T-helper 17 cell (primary cell): ENCODE data around the gene B3GAT2. TPM values are rescaled to one million over a fixed set of nuclear protein-coding genes. Genes with fewer than 3 reads are reported as not detected.

Source experiments
- ATAC-seq: fragments of 150-1000 bp; cut with Tn5 transposase; 2 replicates; pipeline ENCODE4 v1.10.0; 2021; ENCODE audit warnings: mild to moderate bottlenecking, moderate library complexity
- DNase-seq, 3 donors: peaks; one replicate each; pipeline versions ENCODE4 v3.0.0 to v3.0.0-alpha.2; 2020 to 2021
- H3K9me3 ChIP-seq: one replicate; pipeline ENCODE4 v1.7.0; 2013; ENCODE audit warnings: low read length, mild to moderate bottlenecking; ENCODE audit not compliant: control insufficient read depth, poor library complexity, severe bottlenecking
- H3K27ac Mint-ChIP-seq: one replicate; pipeline ENCODE4 v1.8.0; 2022; ENCODE audit warnings: mild to moderate bottlenecking, moderate library complexity, mixed read lengths
- H3K27me3 Mint-ChIP-seq: one replicate; pipeline ENCODE4 v1.8.0; 2022; ENCODE audit warnings: mixed read lengths
- H3K36me3 Mint-ChIP-seq: one replicate; pipeline ENCODE4 v1.8.0; 2022; ENCODE audit warnings: low read depth, mixed read lengths
- H3K4me1 Mint-ChIP-seq: one replicate; pipeline ENCODE4 v1.8.0; 2022; ENCODE audit warnings: mild to moderate bottlenecking, mixed read lengths
- H3K4me3 Mint-ChIP-seq: one replicate; pipeline ENCODE4 v1.8.0; 2022; ENCODE audit warnings: mild to moderate bottlenecking, moderate library complexity, mixed read lengths
- total RNA-seq, 4 donors: library from RNA in 2 of 4; stranded (reverse) in 2 of 4; gene quantifications; one replicate each; pipeline ENCODE4 v1.2.3 and lab custom pipeline; 2022 to 2026

Gene B3GAT2
- total RNA-seq, 2 donors from 2014 or later, result not detected

GRCh38 chr6:70886071-70886470 is 70.8 kb downstream of the B3GAT2 start:
- ATAC-seq, result no peak
- peaks cover 1% of the 10 kb centered on the region for H3K36me3 Mint-ChIP-seq
- no peak overlapping the region for H3K4me3 Mint-ChIP-seq
- H3K27ac Mint-ChIP-seq, result no peak overlapping the region
- no peak for DNase-seq
- H3K9me3 ChIP-seq, result no peaks in the 10 kb centered on the region
- peaks cover 53% of the 10 kb centered on the region for H3K27me3 Mint-ChIP-seq
- H3K4me1 Mint-ChIP-seq, result peaks cover 6% of the 10 kb centered on the region

GRCh38 chr6:70884074-70884983 is 72.5 kb downstream of the B3GAT2 start:
- Mint-ChIP-seq H3K4me3 (no peak overlapping the region), H3K27ac (no peak overlapping the region), H3K4me1 (peaks cover 4% of the 10 kb centered on the region), H3K27me3 (peaks cover 49% of the 10 kb centered on the region), H3K36me3 (peaks cover 5% of the 10 kb centered on the region)
- ATAC-seq (peak; percentile 81), DNase-seq (peak; percentile 16 to 56 (median 21))
- H3K9me3 ChIP-seq, result no peaks in the 10 kb centered on the region

GRCh38 chr6:70879496-70879895 is 77.4 kb downstream of the B3GAT2 start:
- DNase-seq (no peak), ATAC-seq (no peak)
- Mint-ChIP-seq H3K4me3 (no peak overlapping the region), H3K36me3 (peaks cover 9% of the 10 kb centered on the region), H3K4me1 (no peaks in the 10 kb centered on the region), H3K27me3 (peaks cover 35% of the 10 kb centered on the region), H3K27ac (no peak overlapping the region)
- H3K9me3 ChIP-seq, result no peaks in the 10 kb centered on the region

- Mint-ChIP-seq H3K4me1 (no peaks in the 10 kb centered on the region), H3K27ac (no peak overlapping the region), H3K36me3 (peaks cover 4% of the 10 kb centered on the region), H3K27me3 (peaks cover 6% of the 10 kb centered on the region), H3K4me3 (no peak overlapping the region)
- ATAC-seq, result no peak
- DNase-seq, result no peak
- no peaks in the 10 kb centered on the region for H3K9me3 ChIP-seq
These were observed 82.5 kb downstream of the B3GAT2 start for GRCh38 chr6:70874181-70874913.

GRCh38 chr6:70872469-70872868 is 84.4 kb downstream of the B3GAT2 start:
- Mint-ChIP-seq H3K27me3 (no peaks in the 10 kb centered on the region), H3K4me3 (no peak overlapping the region), H3K4me1 (no peaks in the 10 kb centered on the region), H3K27ac (no peak overlapping the region), H3K36me3 (no peaks in the 10 kb centered on the region)
- no peak for ATAC-seq
- H3K9me3 ChIP-seq, result no peaks in the 10 kb centered on the region
- DNase-seq, result no peak

- H3K27ac Mint-ChIP-seq, result peak overlapping the region; percentile 74
- peaks cover 10% of the 10 kb centered on the region for H3K4me1 Mint-ChIP-seq
- H3K4me3 Mint-ChIP-seq, result no peak overlapping the region
- ATAC-seq (peak; percentile 74), DNase-seq (no peak)
- no peaks in the 10 kb centered on the region for H3K36me3 Mint-ChIP-seq
- H3K9me3 ChIP-seq, result no peaks in the 10 kb centered on the region
- H3K27me3 Mint-ChIP-seq, result no peaks in the 10 kb centered on the region
These were observed 92.5 kb downstream of the B3GAT2 start for GRCh38 chr6:70864401-70864800.

- Mint-ChIP-seq H3K4me1 (peaks cover 10% of the 10 kb centered on the region), H3K27ac (peak overlapping the region; percentile 74), H3K27me3 (no peaks in the 10 kb centered on the region), H3K4me3 (no peak overlapping the region), H3K36me3 (no peaks in the 10 kb centered on the region)
- DNase-seq, result no peak
- ATAC-seq, result no peak
- no peaks in the 10 kb centered on the region for H3K9me3 ChIP-seq
These were observed 93.5 kb downstream of the B3GAT2 start for GRCh38 chr6:70863343-70863742.

GRCh38 chr6:70860920-70861319 is 95.9 kb downstream of the B3GAT2 start:
- ATAC-seq (no peak), DNase-seq (no peak)
- no peak overlapping the region for H3K27ac Mint-ChIP-seq
- no peaks in the 10 kb centered on the region for H3K27me3 Mint-ChIP-seq
- H3K4me1 Mint-ChIP-seq, result peaks cover 10% of the 10 kb centered on the region
- no peaks in the 10 kb centered on the region for H3K36me3 Mint-ChIP-seq
- no peaks in the 10 kb centered on the region for H3K9me3 ChIP-seq
- no peak overlapping the region for H3K4me3 Mint-ChIP-seq

GRCh38 chr6:70860045-70860444 is 96.8 kb downstream of the B3GAT2 start:
- no peaks in the 10 kb centered on the region for H3K27me3 Mint-ChIP-seq
- no peak overlapping the region for H3K4me3 Mint-ChIP-seq
- ATAC-seq (no peak), DNase-seq (no peak)
- no peak overlapping the region for H3K27ac Mint-ChIP-seq
- H3K36me3 Mint-ChIP-seq, result no peaks in the 10 kb centered on the region
- H3K4me1 Mint-ChIP-seq, result peaks cover 10% of the 10 kb centered on the region
- no peaks in the 10 kb centered on the region for H3K9me3 ChIP-seq

GRCh38 chr6:70857387-70858077 is 99.3 kb downstream of the B3GAT2 start:
- Mint-ChIP-seq H3K27me3 (no peaks in the 10 kb centered on the region), H3K4me3 (no peak overlapping the region), H3K27ac (no peak overlapping the region), H3K4me1 (no peaks in the 10 kb centered on the region), H3K36me3 (no peaks in the 10 kb centered on the region)
- H3K9me3 ChIP-seq, result no peaks in the 10 kb centered on the region
- no peak for ATAC-seq
- no peak for DNase-seq

GRCh38 chr6:70852667-70853246 is 104.1 kb downstream of the B3GAT2 start:
- DNase-seq, result no peak
- no peaks in the 10 kb centered on the region for H3K9me3 ChIP-seq
- Mint-ChIP-seq H3K27me3 (no peaks in the 10 kb centered on the region), H3K4me3 (no peak overlapping the region), H3K36me3 (peaks cover 2% of the 10 kb centered on the region), H3K27ac (no peak overlapping the region), H3K4me1 (peaks cover 2% of the 10 kb centered on the region)
- no peak for ATAC-seq

- H3K36me3 Mint-ChIP-seq, result peaks cover 6% of the 10 kb centered on the region
- H3K9me3 ChIP-seq, result no peaks in the 10 kb centered on the region
- ATAC-seq (no peak), DNase-seq (no peak)
- H3K4me3 Mint-ChIP-seq, result no peak overlapping the region
- no peak overlapping the region for H3K27ac Mint-ChIP-seq
- no peaks in the 10 kb centered on the region for H3K27me3 Mint-ChIP-seq
- H3K4me1 Mint-ChIP-seq, result peaks cover 14% of the 10 kb centered on the region
These were observed 107.4 kb downstream of the B3GAT2 start for GRCh38 chr6:70849348-70850069.
